A673 (cell line): Measurements from ENCODE around the gene SPATA6L. TPM values are rescaled to one million over a fixed set of nuclear protein-coding genes. Genes with fewer than 3 reads are reported as not detected.

Experiments used
- BruUV-seq: library from RNA; stranded (reverse); fragments of 400-500 nt; replicated peaks from 2 replicates; lab custom pipeline; 2021; lab: Mats Ljungman, UMichigan
- CTCF ChIA-PET: fragments of 300-600 bp; sonication (Branson Sonifier 250); formaldehyde crosslinking; loops from one replicate; lab custom pipeline; 2022; ENCODE audit warnings: antibody characterized with exemption; lab: Charles Lee
- POLR2A ChIA-PET: fragments of 300-600 bp; sonication (Branson Sonifier 250); formaldehyde crosslinking; loops from one replicate; lab custom pipeline; 2022; ENCODE audit warnings: antibody characterized with exemption; ENCODE audit not compliant: low non-redundant PET; lab: Charles Lee
- DNase-seq: peaks from one replicate; pipeline ENCODE4 v3.0.0-alpha.2; 2015; ENCODE audit warnings: low spot score
- H3K27ac ChIP-seq: fragments of 200-600 bp; sonication (generic); 2 replicates; pipeline ENCODE4 v1.5.1; 2016; ENCODE audit warnings: mixed run types, low read depth, mild to moderate bottlenecking, mixed read lengths, antibody characterized with exemption, low read length; ENCODE audit not compliant: poor library complexity, severe bottlenecking
- H3K27me3 ChIP-seq: fragments of 200-600 bp; sonication (generic); replicated peaks from 2 replicates; pipeline ENCODE4 v1.6.1; 2017; ENCODE audit warnings: mixed run types, low read depth, mild to moderate bottlenecking, mixed read lengths, antibody characterized with exemption, low read length; ENCODE audit not compliant: insufficient read depth, poor library complexity
- H3K36me3 ChIP-seq: fragments of 200-600 bp; sonication (generic); 2 replicates; pipeline ENCODE4 v1.6.1; 2016; ENCODE audit warnings: mixed run types, mild to moderate bottlenecking, mixed read lengths, antibody characterized with exemption, low read length; ENCODE audit not compliant: insufficient read depth, poor library complexity, severe bottlenecking
- H3K4me1 ChIP-seq: fragments of 200-600 bp; sonication (generic); 2 replicates; pipeline ENCODE4 v1.6.1; 2017; ENCODE audit warnings: mixed run types, mild to moderate bottlenecking, mixed read lengths, antibody characterized with exemption, low read length; ENCODE audit not compliant: insufficient read depth, poor library complexity, severe bottlenecking
- H3K4me3 ChIP-seq: fragments of 200-600 bp; sonication (generic); 2 replicates; pipeline ENCODE4 v1.5.1; 2016; ENCODE audit warnings: low read depth, mixed run types, mild to moderate bottlenecking, mixed read lengths, low read length; ENCODE audit not compliant: poor library complexity, severe bottlenecking
- H3K9me3 ChIP-seq: fragments of 200-600 bp; sonication (generic); 2 replicates; pipeline ENCODE4 v1.6.1; 2016; ENCODE audit warnings: mixed run types, low read depth, mild to moderate bottlenecking, mixed read lengths, antibody characterized with exemption, low read length; ENCODE audit not compliant: poor library complexity, severe bottlenecking
- EZH2 ChIP-seq: fragments of 200-600 bp; sonication (generic); IDR thresholded peaks from 2 replicates; pipeline ENCODE4 v1.6.1; 2017; ENCODE audit warnings: borderline replicate concordance, low read depth, mild to moderate bottlenecking, mixed read lengths, antibody characterized with exemption, low read length; ENCODE audit not compliant: poor library complexity, severe bottlenecking
- intact Hi-C: fragments of 100-400 bp; cut with micrococcal nuclease; formaldehyde crosslinking; loops from one replicate; pipeline ENCODE4 v1.10.0; 2022; ENCODE audit not compliant: unreplicated experiment
- total RNA-seq: library from RNA; stranded (reverse); gene quantifications from 2 replicates; pipeline ENCODE4 v1.2.3, GENCODE V29; 2021
- TF ChIP-seq, protein P1 (sequence below): fragments of 300-800, 200-600 bp; sonication (generic); conservative IDR thresholded peaks from 2 replicates; pipeline ENCODE4 v1.5.1; 2017; ENCODE audit warnings: low read depth, mild to moderate bottlenecking, antibody characterized with exemption, low read length, moderate library complexity, mixed read lengths

Gene SPATA6L
- total RNA-seq, 1 experiment from 2014 or later, result 21.2 TPM

DNA sequence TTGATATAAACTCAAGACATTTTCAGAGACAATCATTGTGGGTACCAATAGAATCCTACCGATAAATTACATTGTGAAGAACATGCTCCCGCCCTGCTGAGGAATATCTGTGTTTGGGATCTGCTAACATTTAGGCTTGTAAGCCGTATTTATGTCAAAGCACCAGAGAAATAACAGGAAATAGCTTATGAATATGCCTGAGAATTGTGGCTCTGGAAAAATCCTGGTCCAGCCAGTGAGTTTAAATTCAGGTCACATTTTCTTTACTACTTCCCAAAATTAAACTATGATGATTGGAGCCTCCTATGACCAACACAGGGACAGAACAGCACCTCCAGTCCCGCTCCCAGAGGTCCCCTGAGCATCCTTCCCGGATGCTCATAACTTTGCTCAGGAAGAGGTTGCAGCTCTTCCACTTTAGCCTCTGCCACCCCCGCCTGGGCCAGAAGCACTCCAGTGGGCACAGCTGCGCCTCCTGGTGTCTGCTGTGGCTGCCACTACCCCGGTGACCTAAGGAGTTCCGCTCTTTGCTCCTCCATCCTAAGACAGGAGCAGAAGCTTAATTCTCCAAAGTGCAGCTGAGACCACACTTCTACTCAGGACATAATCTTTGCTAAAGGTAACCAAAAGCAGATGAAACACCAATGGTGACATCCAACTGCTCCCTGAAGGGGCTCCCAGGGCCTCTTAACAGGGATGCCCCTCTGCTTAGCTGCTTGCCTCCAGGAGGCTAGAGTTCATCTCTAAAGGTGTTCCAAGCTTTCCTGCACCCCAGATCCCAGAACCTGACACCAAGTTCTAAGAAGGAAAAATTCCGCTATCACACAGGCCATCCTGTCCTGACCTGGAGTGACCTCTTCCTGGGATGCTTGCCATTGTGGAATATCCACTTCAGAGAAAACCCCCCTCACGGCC is 117.2 kb downstream of the SPATA6L start:
- peak; percentile 43 for DNase-seq
- intact Hi-C loops, result no loop called here
- Histone ChIP-seq H3K27ac (no peak overlapping the region), H3K9me3 (no peaks in the 10 kb centered on the region), H3K4me3 (no peak overlapping the region), H3K36me3 (no peaks in the 10 kb centered on the region), H3K27me3 (no peaks in the 10 kb centered on the region), H3K4me1 (peaks cover 21% of the 10 kb centered on the region)
- POLR2A ChIA-PET, result interaction anchor here (0.6 kb wide), 1 partner anchor 112 kb away, joined by 4 read pairs; no protein-coding TSS in a partner anchor
- no TSS peak for BruUV-seq
- TF ChIP-seq, protein P1, sequence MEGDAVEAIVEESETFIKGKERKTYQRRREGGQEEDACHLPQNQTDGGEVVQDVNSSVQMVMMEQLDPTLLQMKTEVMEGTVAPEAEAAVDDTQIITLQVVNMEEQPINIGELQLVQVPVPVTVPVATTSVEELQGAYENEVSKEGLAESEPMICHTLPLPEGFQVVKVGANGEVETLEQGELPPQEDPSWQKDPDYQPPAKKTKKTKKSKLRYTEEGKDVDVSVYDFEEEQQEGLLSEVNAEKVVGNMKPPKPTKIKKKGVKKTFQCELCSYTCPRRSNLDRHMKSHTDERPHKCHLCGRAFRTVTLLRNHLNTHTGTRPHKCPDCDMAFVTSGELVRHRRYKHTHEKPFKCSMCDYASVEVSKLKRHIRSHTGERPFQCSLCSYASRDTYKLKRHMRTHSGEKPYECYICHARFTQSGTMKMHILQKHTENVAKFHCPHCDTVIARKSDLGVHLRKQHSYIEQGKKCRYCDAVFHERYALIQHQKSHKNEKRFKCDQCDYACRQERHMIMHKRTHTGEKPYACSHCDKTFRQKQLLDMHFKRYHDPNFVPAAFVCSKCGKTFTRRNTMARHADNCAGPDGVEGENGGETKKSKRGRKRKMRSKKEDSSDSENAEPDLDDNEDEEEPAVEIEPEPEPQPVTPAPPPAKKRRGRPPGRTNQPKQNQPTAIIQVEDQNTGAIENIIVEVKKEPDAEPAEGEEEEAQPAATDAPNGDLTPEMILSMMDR, result peak; percentile 54
- no peak for TF ChIP-seq EZH2
- CTCF ChIA-PET, result no interaction called here

Other genes with a start within 250 kb of the SPATA6L start
- gene SLC1A1, start 176.0 kb downstream of the SPATA6L start, total RNA-seq, result 8.5 and 8.7 TPM in 2 replicates
- gene PLPP6, start 4.2 kb downstream of the SPATA6L start, total RNA-seq, result 30.9 and 39.5 TPM in 2 replicates
- 26.8 and 28.7 TPM in 2 replicates for gene CDC37L1, start 13.1 kb upstream of the SPATA6L start, total RNA-seq
- 93.1 and 93.6 TPM in 2 replicates for gene AK3, start 74.7 kb upstream of the SPATA6L start, total RNA-seq
- gene RCL1, start 126.5 kb upstream of the SPATA6L start, total RNA-seq, result 29.1 and 31.2 TPM in 2 replicates